CD14-positive monocyte (primary cell): Measurements from ENCODE around the gene CCDC78. TPM values are rescaled to one million over a fixed set of nuclear protein-coding genes. Genes with fewer than 3 reads are reported as not detected.

Experiments
- DNase-seq, 3 donors: peaks; one replicate each; pipeline ENCODE4 v3.0.0-alpha.2; 2011 to 2022
- H2AFZ ChIP-seq: 2 replicates; pipeline ENCODE4 v1.6.0; 2012; ENCODE audit warnings: mild to moderate bottlenecking, low read depth, low read length, inconsistent platforms; ENCODE audit not compliant: insufficient read depth, poor library complexity, severe bottlenecking
- H3K27ac ChIP-seq, 2 donors: 1 replicate in 1 of 2; 2 replicates in 1 of 2; pipeline ENCODE4 v1.5.1; 2012 to 2013; ENCODE audit warnings: low read length in 2 of 2, control low read depth in 1 of 2, inconsistent platforms in 1 of 2, low read depth in 1 of 2, mild to moderate bottlenecking in 1 of 2
- H3K27me3 ChIP-seq, 2 donors: one replicate each; pipeline versions ENCODE4 v1.6.0 to v1.6.1; 2011 to 2013; ENCODE audit warnings: low read length in 2 of 2; ENCODE audit not compliant: control insufficient read depth in 2 of 2, insufficient read depth in 2 of 2
- H3K36me3 ChIP-seq, 2 donors: replicated peaks in 1 of 2; 1 replicate in 1 of 2; 2 replicates in 1 of 2; pipeline versions ENCODE4 v1.5.1 to v1.6.1; 2012 to 2013; ENCODE audit warnings: low read length in 2 of 2, control low read depth in 1 of 2, inconsistent platforms in 1 of 2, mild to moderate bottlenecking in 1 of 2; ENCODE audit not compliant: insufficient read depth in 2 of 2, control insufficient read depth in 1 of 2
- H3K4me1 ChIP-seq, 2 donors: 1 replicate in 1 of 2; 2 replicates in 1 of 2; pipeline versions ENCODE4 v1.5.1 to v1.6.1; 2012 to 2013; ENCODE audit warnings: low read length in 2 of 2, control low read depth in 1 of 2, inconsistent platforms in 1 of 2, mild to moderate bottlenecking in 1 of 2, moderate library complexity in 1 of 2; ENCODE audit not compliant: insufficient read depth in 2 of 2, control insufficient read depth in 1 of 2
- H3K4me2 ChIP-seq: replicated peaks from 2 replicates; pipeline ENCODE3; 2012; ENCODE audit warnings: low read length, moderate library complexity, mild to moderate bottlenecking; ENCODE audit not compliant: poor library complexity, severe bottlenecking; ENCODE audit errors: extremely low read depth
- H3K4me3 ChIP-seq, 3 experiments: fragments of 200-600 bp in 1 of 3; sonication (generic) in 1 of 3; replicated peaks in 1 of 3; 1 replicate in 2 of 3; 2 replicates in 1 of 3; pipeline ENCODE4 v1.5.1; 2011 to 2013; ENCODE audit warnings: low read length in 3 of 3, mild to moderate bottlenecking in 3 of 3, control low read depth in 2 of 3, low read depth in 2 of 3, inconsistent platforms in 1 of 3, moderate library complexity in 1 of 3
- H3K79me2 ChIP-seq: 2 replicates; pipeline ENCODE4 v1.6.0; 2012; ENCODE audit warnings: mild to moderate bottlenecking, control low read depth, inconsistent platforms, low read length, moderate library complexity; ENCODE audit not compliant: insufficient read depth
- H3K9ac ChIP-seq: 2 replicates; pipeline ENCODE4 v1.6.0; 2017; ENCODE audit warnings: low read length, mild to moderate bottlenecking; ENCODE audit not compliant: insufficient read depth, poor library complexity, severe bottlenecking
- H3K9me3 ChIP-seq, 2 donors: replicated peaks in 1 of 2; 1 replicate in 1 of 2; 2 replicates in 1 of 2; pipeline versions ENCODE4 v1.5.1 to v1.6.1; 2012 to 2013; ENCODE audit warnings: low read length in 2 of 2, control low read depth in 1 of 2; ENCODE audit not compliant: control insufficient read depth in 1 of 2, insufficient read depth in 1 of 2
- H4K20me1 ChIP-seq: 2 replicates; pipeline ENCODE4 v1.6.0; 2012; ENCODE audit warnings: mild to moderate bottlenecking, low read length, control low read depth, moderate library complexity; ENCODE audit not compliant: insufficient read depth
- H3K27ac Mint-ChIP-seq, 7 donors: one replicate each; pipeline ENCODE4 v1.8.0; 2020; ENCODE audit warnings: mild to moderate bottlenecking in 7 of 7, mixed read lengths in 7 of 7, moderate library complexity in 6 of 7, inconsistent platforms in 2 of 7
- H3K27me3 Mint-ChIP-seq, 3 donors: one replicate each; pipeline ENCODE4 v1.8.0; 2021 to 2022; ENCODE audit warnings: low read depth in 3 of 3, mild to moderate bottlenecking in 3 of 3, mixed read lengths in 3 of 3, moderate library complexity in 3 of 3, inconsistent platforms in 1 of 3
- H3K36me3 Mint-ChIP-seq, 2 donors: one replicate each; pipeline ENCODE4 v1.8.0; 2020; ENCODE audit warnings: mixed read lengths in 2 of 2, inconsistent platforms in 1 of 2, mild to moderate bottlenecking in 1 of 2
- H3K4me1 Mint-ChIP-seq: one replicate; pipeline ENCODE4 v1.8.0; 2020; ENCODE audit warnings: mild to moderate bottlenecking, mixed read lengths
- H3K4me3 Mint-ChIP-seq, 2 donors: one replicate each; pipeline ENCODE4 v1.8.0; 2020; ENCODE audit warnings: mild to moderate bottlenecking in 2 of 2, mixed read lengths in 2 of 2, moderate library complexity in 1 of 2
- H3K9me3 Mint-ChIP-seq, 7 donors: one replicate each; pipeline ENCODE4 v1.8.0; 2020 to 2022; ENCODE audit warnings: mixed read lengths in 7 of 7, mild to moderate bottlenecking in 6 of 7, moderate library complexity in 6 of 7, inconsistent platforms in 2 of 7
- CTCF ChIP-seq: fragments of 200-600 bp; IDR thresholded peaks from one replicate; pipeline ENCODE4 v1.8.0; 2022; ENCODE audit warnings: antibody characterized with exemption, mild to moderate bottlenecking
- WGBS: methylation state at CpG from one replicate; pipeline ENCODE4 v1.1.5; 2013; ENCODE audit warnings: missing lambda C conversion rate; ENCODE audit not compliant: insufficient coverage; 5-methylcytosine and 5-hydroxymethylcytosine counted together
- intact Hi-C, 2 donors: fragments of 100-400 bp; cut with micrococcal nuclease; formaldehyde crosslinking; loops; one replicate each; pipeline versions ENCODE4 v1.15.0 to v1.15.1; 2023
- polyA plus RNA-seq, 3 donors: library from polyadenylated mRNA; depleted of rRNA in 1 of 3; unstranded in 2 of 3; stranded (reverse) in 1 of 3; fragments of 300-500 nt in 2 of 3; fragments of >200 nt in 1 of 3; fragmentation: Illumina TruSeq in 2 of 3; gene quantifications; 1 replicate in 2 of 3; 2 replicates in 1 of 3; pipeline ENCODE4 v1.2.3, GENCODE V29; 2012 to 2021

The CCDC78 gene
- polyA plus RNA-seq, 3 donors = 0.96 TPM; not detected in 2

GRCh38 chr16:706189-707061, 19.8 kb downstream of the CCDC78 start:
- no peaks in the 10 kb centered on the region for H3K4me1 Mint-ChIP-seq
- WGBS = 5% methylated on average over 49 of the region's 49 CpGs
- Histone ChIP-seq H3K36me3 (no peaks in the 10 kb centered on the region), H3K4me3 (no peak overlapping the region), H3K4me2 (no peak overlapping the region), H3K27me3 (peaks cover 3 to 77% of the 10 kb centered on the region in 2 donors), H3K79me2 (no peaks in the 10 kb centered on the region), H3K9me3 (peaks cover 0 to 4% of the 10 kb centered on the region in 2 donors), H2AFZ (no peak overlapping the region), H3K4me1 (no peaks in the 10 kb centered on the region), H3K9ac (no peak overlapping the region), H4K20me1 (no peaks in the 10 kb centered on the region), H3K27ac (no peak overlapping the region)
- no peak for TF ChIP-seq CTCF
- intact Hi-C loops = no loop called here
- peak overlapping the region in 1 of 2 donors; percentile 60 for H3K4me3 Mint-ChIP-seq
- peaks cover 0 to 5% (median 0%) of the 10 kb centered on the region in 7 donors for H3K9me3 Mint-ChIP-seq
- peaks cover 63 to 83% (median 78%) of the 10 kb centered on the region in 3 donors for H3K27me3 Mint-ChIP-seq
- peak overlapping the region in 2 of 7 donors; percentile 18 to 31 for H3K27ac Mint-ChIP-seq
- DNase-seq = no peak
- H3K36me3 Mint-ChIP-seq = no peaks in the 10 kb centered on the region

GRCh38 chr16:705431-706188, 20.6 kb downstream of the CCDC78 start, which contains the start of gene FBXL16:
Gene FBXL16, minus strand, starts transcription at chr16:705801. Its CDS starts 8,396 bp downstream, at chr16:697405.
- H3K27me3 Mint-ChIP-seq = peaks cover 68 to 87% (median 83%) of the 10 kb centered on the region in 3 donors
- no peak within 1 kb of the TSS for H3K27ac Mint-ChIP-seq
- DNase-seq = no peak
- H3K4me1 Mint-ChIP-seq = no peaks in the 10 kb centered on the region
- H3K4me1 ChIP-seq = no peaks in the 10 kb centered on the region
- no peaks in the 10 kb centered on the region for H3K36me3 ChIP-seq
- TF ChIP-seq CTCF = no peak
- peaks cover 0 to 8% (median 0%) of the 10 kb centered on the region in 7 donors for H3K9me3 Mint-ChIP-seq
- intact Hi-C loops = no loop called here
- H2AFZ ChIP-seq = no peak within 1 kb of the TSS
- no peaks in the 10 kb centered on the region for H4K20me1 ChIP-seq
- no peak within 1 kb of the TSS for H3K4me3 ChIP-seq
- no peaks in the 10 kb centered on the region for H3K36me3 Mint-ChIP-seq
- H3K27ac ChIP-seq = no peak within 1 kb of the TSS
- H3K27me3 ChIP-seq = peaks cover 8 to 82% of the 10 kb centered on the region in 2 donors
- H3K9me3 ChIP-seq = peaks cover 0 to 4% of the 10 kb centered on the region in 2 donors
- H3K79me2 ChIP-seq = no peaks in the 10 kb centered on the region
- H3K4me2 ChIP-seq = no peak within 1 kb of the TSS
- H3K9ac ChIP-seq = no peak within 1 kb of the TSS
- peak within 1 kb of the TSS in 1 of 2 donors; percentile 76 for H3K4me3 Mint-ChIP-seq
- WGBS = 1% methylated on average over 85 of the region's 115 CpGs
